Fibroblast of mammary gland (primary cell): ENCODE measurements around the gene PLXND1.

Source experiments
- DNase-seq: peaks from one replicate; pipeline ENCODE4 v3.0.0-alpha.2; 2010; ENCODE audit warnings: low read depth
- H3K4me3 ChIP-seq: 2 replicates; pipeline ENCODE4 v1.5.1; 2011; ENCODE audit warnings: low read depth, mild to moderate bottlenecking, low read length, moderate library complexity; ENCODE audit not compliant: control insufficient read depth
- CTCF ChIP-seq: conservative IDR thresholded peaks from 2 replicates; pipeline ENCODE4 v1.5.1; 2011; ENCODE audit warnings: low read depth, low read length, inconsistent platforms; ENCODE audit not compliant: control insufficient read depth, insufficient read depth

Gene PLXND1

GRCh38 chr3:129609591-129610182, 3.2 kb upstream of the PLXND1 start:
- TF ChIP-seq CTCF = no peak
- no peak overlapping the region for H3K4me3 ChIP-seq
- DNase-seq = no peak

GRCh38 chr3:129608936-129609590, 2.6 kb upstream of the PLXND1 start:
- DNase-seq = no peak
- no peak for TF ChIP-seq CTCF
- H3K4me3 ChIP-seq = no peak overlapping the region

- peak; percentile 76 for DNase-seq
- TF ChIP-seq CTCF = peak; percentile 42
- no peak overlapping the region for H3K4me3 ChIP-seq
Measured at GRCh38 chr3:129608087-129608935, 1.8 kb upstream of the PLXND1 start.

- peak overlapping the region; percentile 52 for H3K4me3 ChIP-seq
- no peak for TF ChIP-seq CTCF
- no peak for DNase-seq
Measured at GRCh38 chr3:129607391-129608068, 1.1 kb upstream of the PLXND1 start.

- TF ChIP-seq CTCF = no peak
- DNase-seq = peak; percentile 38
- H3K4me3 ChIP-seq = peak overlapping the region; percentile 62
Measured at GRCh38 chr3:129605922-129606635, 397 bp downstream of the PLXND1 start.
